NT2/D1 (cell line): ENCODE measurements around the gene KCNQ1.

Source experiments
- DNase-seq: peaks from one replicate; pipeline ENCODE4 v3.0.0-alpha.2; 2011; ENCODE audit warnings: low read depth, low spot score
- H3K27me3 ChIP-seq: 2 replicates; pipeline ENCODE4 v1.6.0; 2011; ENCODE audit warnings: mild to moderate bottlenecking; ENCODE audit not compliant: insufficient read length, insufficient read depth
- H3K36me3 ChIP-seq: 2 replicates; pipeline ENCODE4 v1.6.1; 2011; ENCODE audit warnings: mild to moderate bottlenecking, low read length, mixed read lengths; ENCODE audit not compliant: insufficient read depth, insufficient read length
- H3K4me1 ChIP-seq: 2 replicates; pipeline ENCODE4 v1.5.1; 2011; ENCODE audit not compliant: insufficient read depth, insufficient read length
- H3K4me3 ChIP-seq: 2 replicates; pipeline ENCODE4 v1.5.1; 2011; ENCODE audit warnings: low read depth; ENCODE audit not compliant: insufficient read length
- H3K9ac ChIP-seq: 2 replicates; pipeline ENCODE4 v1.6.0; 2011; ENCODE audit warnings: low read depth; ENCODE audit not compliant: insufficient read length
- H3K9me3 ChIP-seq: 2 replicates; pipeline ENCODE4 v1.5.1; 2011; ENCODE audit warnings: mild to moderate bottlenecking, low read length; ENCODE audit not compliant: insufficient read depth
- SUZ12 ChIP-seq: IDR thresholded peaks from 2 replicates; pipeline ENCODE4 v1.6.1; 2011; ENCODE audit not compliant: insufficient read length, insufficient read depth; ENCODE audit errors: extremely low read depth
- YY1 ChIP-seq: IDR thresholded peaks from 2 replicates; pipeline ENCODE4 v1.6.1; 2011; ENCODE audit not compliant: insufficient read length, insufficient read depth
- ZNF274 ChIP-seq: IDR thresholded peaks from 2 replicates; pipeline ENCODE4 v1.6.1; 2011; ENCODE audit warnings: mild to moderate bottlenecking, low read depth, low read length

Gene KCNQ1

GRCh38 chr11:2453436-2453835, 8.6 kb downstream of the KCNQ1 start:
- Histone ChIP-seq H3K9ac (no peak overlapping the region), H3K4me3 (no peak overlapping the region), H3K36me3 (no peaks in the 10 kb centered on the region), H3K9me3 (no peaks in the 10 kb centered on the region), H3K27me3 (peaks cover 51% of the 10 kb centered on the region), H3K4me1 (peaks cover 3% of the 10 kb centered on the region)
- no peak for DNase-seq
- TF ChIP-seq SUZ12: no peak
- no peak for TF ChIP-seq ZNF274
- no peak for TF ChIP-seq YY1

DNA sequence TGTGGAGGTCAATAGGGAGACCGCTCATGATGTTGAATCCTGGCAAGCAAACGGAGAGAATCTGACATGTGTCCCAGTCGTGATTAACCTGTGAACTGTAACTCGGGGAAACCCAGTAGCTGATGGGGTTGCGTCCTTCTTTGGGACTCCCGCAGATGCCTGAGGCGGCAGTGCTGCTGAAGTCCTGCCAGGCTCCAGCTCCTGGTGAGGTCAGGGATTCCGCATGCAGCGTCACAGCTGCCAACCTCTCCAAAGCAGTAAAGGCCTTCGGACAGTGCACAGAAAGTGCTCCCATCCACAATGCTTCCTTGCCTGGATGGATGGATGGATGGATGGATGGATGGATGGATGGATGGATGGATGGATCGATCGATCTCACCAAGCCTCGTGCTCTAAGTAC, 13.5 kb downstream of the KCNQ1 start:
- H3K9ac ChIP-seq: no peak overlapping the region
- no peaks in the 10 kb centered on the region for H3K9me3 ChIP-seq
- DNase-seq: no peak
- no peak overlapping the region for H3K4me3 ChIP-seq
- no peaks in the 10 kb centered on the region for H3K36me3 ChIP-seq
- peaks cover 19% of the 10 kb centered on the region for H3K27me3 ChIP-seq
- peaks cover 18% of the 10 kb centered on the region for H3K4me1 ChIP-seq
- TF ChIP-seq YY1: no peak
- no peak for TF ChIP-seq ZNF274
- no peak for TF ChIP-seq SUZ12

- no peaks in the 10 kb centered on the region for H3K36me3 ChIP-seq
- DNase-seq: no peak
- no peak overlapping the region for H3K9ac ChIP-seq
- peaks cover 11% of the 10 kb centered on the region for H3K27me3 ChIP-seq
- TF ChIP-seq SUZ12 (no peak), YY1 (no peak), ZNF274 (no peak)
- H3K4me1 ChIP-seq: peaks cover 19% of the 10 kb centered on the region
- H3K9me3 ChIP-seq: no peaks in the 10 kb centered on the region
- no peak overlapping the region for H3K4me3 ChIP-seq
Measured at GRCh38 chr11:2459016-2459725, 14.4 kb downstream of the KCNQ1 start.

DNA sequence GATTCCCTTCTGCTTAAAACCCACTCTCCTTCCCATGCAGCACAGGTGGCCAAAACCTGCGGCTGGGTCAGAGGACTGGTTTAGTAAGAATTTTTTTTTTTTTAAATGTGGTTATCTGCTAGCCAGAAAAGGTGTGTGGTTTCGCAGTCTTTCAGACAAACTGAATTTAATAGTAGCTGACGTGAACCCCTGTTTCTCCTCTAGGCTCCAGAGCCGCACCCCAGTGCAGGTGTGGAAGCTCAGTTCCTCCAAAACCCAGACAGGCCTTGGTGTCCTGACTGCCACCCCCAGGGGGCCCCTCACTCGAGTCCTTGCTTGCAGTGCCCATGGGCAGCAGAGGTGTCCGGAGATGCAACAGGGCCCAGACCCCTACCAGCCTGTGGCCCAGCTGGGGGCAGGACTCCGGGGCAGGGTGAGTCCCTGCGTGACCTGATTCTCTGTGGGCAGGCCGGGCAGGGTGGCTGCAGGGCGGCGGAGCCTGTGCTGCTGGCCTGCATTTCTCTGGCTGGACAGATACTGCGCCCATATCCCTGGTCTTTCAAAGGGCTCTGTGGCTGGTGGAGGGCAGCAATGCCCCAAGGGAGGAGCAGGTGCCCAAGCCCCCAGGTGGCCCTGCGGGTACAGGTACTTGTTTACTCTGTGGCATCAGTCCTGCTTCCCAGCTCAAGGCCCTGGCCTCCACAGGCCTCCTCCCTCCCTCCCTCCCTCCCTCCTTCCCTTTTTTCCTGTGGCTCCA, 15.2 kb downstream of the KCNQ1 start:
- H3K4me1 ChIP-seq: peaks cover 19% of the 10 kb centered on the region
- H3K27me3 ChIP-seq: peaks cover 11% of the 10 kb centered on the region
- H3K4me3 ChIP-seq: no peak overlapping the region
- no peak overlapping the region for H3K9ac ChIP-seq
- no peak for TF ChIP-seq SUZ12
- TF ChIP-seq YY1: no peak
- no peak for TF ChIP-seq ZNF274
- no peak for DNase-seq
- H3K36me3 ChIP-seq: no peaks in the 10 kb centered on the region
- no peaks in the 10 kb centered on the region for H3K9me3 ChIP-seq

GRCh38 chr11:2460540-2461252, 15.9 kb downstream of the KCNQ1 start:
- no peak for DNase-seq
- TF ChIP-seq SUZ12 (no peak), YY1 (no peak), ZNF274 (no peak)
- Histone ChIP-seq H3K4me3 (no peak overlapping the region), H3K4me1 (peaks cover 21% of the 10 kb centered on the region), H3K9ac (no peak overlapping the region), H3K9me3 (no peaks in the 10 kb centered on the region), H3K36me3 (no peaks in the 10 kb centered on the region), H3K27me3 (peaks cover 13% of the 10 kb centered on the region)

- Histone ChIP-seq H3K9ac (no peak overlapping the region), H3K27me3 (peaks cover 20% of the 10 kb centered on the region), H3K4me1 (peaks cover 24% of the 10 kb centered on the region), H3K9me3 (no peaks in the 10 kb centered on the region), H3K4me3 (no peak overlapping the region), H3K36me3 (no peaks in the 10 kb centered on the region)
- DNase-seq: no peak
- no peak for TF ChIP-seq YY1
Measured at GRCh38 chr11:2461253-2461955, 16.6 kb downstream of the KCNQ1 start.

- DNase-seq: no peak
- no peak overlapping the region for H3K4me3 ChIP-seq
- no peak overlapping the region for H3K9ac ChIP-seq
- no peaks in the 10 kb centered on the region for H3K9me3 ChIP-seq
- no peaks in the 10 kb centered on the region for H3K36me3 ChIP-seq
- TF ChIP-seq YY1: no peak
- no peak for TF ChIP-seq SUZ12
- TF ChIP-seq ZNF274: no peak
- peaks cover 27% of the 10 kb centered on the region for H3K27me3 ChIP-seq
- H3K4me1 ChIP-seq: peaks cover 25% of the 10 kb centered on the region
Measured at GRCh38 chr11:2461956-2462542, 17.2 kb downstream of the KCNQ1 start.
